IPS-20b (cell line): ENCODE data around the gene NPAS2.

Source experiments
- H3K27ac ChIP-seq: one replicate; pipeline ENCODE4 v1.5.1; 2013; ENCODE audit warnings: low read length
- H3K27me3 ChIP-seq: 2 replicates; pipeline ENCODE4 v1.6.1; 2013; ENCODE audit warnings: mild to moderate bottlenecking, low read length, inconsistent platforms; ENCODE audit not compliant: insufficient read depth
- H3K36me3 ChIP-seq: 2 replicates; pipeline ENCODE4 v1.6.1; 2013; ENCODE audit warnings: low read depth, mild to moderate bottlenecking, inconsistent platforms, low read length, moderate library complexity; ENCODE audit not compliant: insufficient read depth
- H3K4me1 ChIP-seq: 2 replicates; pipeline ENCODE4 v1.6.1; 2013; ENCODE audit warnings: mild to moderate bottlenecking, control low read depth, inconsistent platforms, low read length, moderate library complexity; ENCODE audit not compliant: insufficient read depth
- H3K4me3 ChIP-seq: 2 replicates; pipeline ENCODE4 v1.5.1; 2013; ENCODE audit warnings: mild to moderate bottlenecking, low read length, inconsistent platforms
- H3K9ac ChIP-seq: 2 replicates; pipeline ENCODE4 v1.6.1; 2013; ENCODE audit warnings: low read depth, mild to moderate bottlenecking, inconsistent platforms, low read length, moderate library complexity
- H3K9me3 ChIP-seq: 2 replicates; pipeline ENCODE4 v1.6.1; 2013; ENCODE audit warnings: mild to moderate bottlenecking, low read depth, low read length, inconsistent platforms; ENCODE audit not compliant: insufficient read depth

The NPAS2 gene

GRCh38 chr2:100928235-100928634 is 108.3 kb downstream of the NPAS2 start:
- Histone ChIP-seq H3K9ac (no peak overlapping the region), H3K27me3 (no peaks in the 10 kb centered on the region), H3K36me3 (no peaks in the 10 kb centered on the region), H3K27ac (no peak overlapping the region), H3K4me1 (no peaks in the 10 kb centered on the region), H3K9me3 (no peaks in the 10 kb centered on the region), H3K4me3 (no peak overlapping the region)

DNA sequence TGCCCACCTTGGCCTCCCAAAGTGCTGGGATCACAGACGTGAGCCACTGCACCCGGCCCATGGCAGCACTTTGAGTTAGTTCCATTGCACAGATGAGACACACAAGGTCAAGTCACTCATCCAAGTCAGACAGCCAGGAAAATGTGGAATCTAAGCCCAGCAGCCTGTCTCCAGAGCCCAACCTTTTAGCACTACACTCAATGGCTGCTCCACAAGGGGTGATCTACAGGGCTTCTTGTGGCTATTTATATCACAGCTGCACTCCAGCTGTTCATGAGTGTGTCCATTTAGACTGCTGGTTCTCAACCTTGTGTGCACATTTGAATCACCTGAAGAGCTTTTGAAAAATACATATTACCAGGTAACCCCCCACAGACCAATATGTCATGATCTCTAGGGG is 109.2 kb downstream of the NPAS2 start:
- Histone ChIP-seq H3K9me3 (no peaks in the 10 kb centered on the region), H3K27me3 (no peaks in the 10 kb centered on the region), H3K4me3 (no peak overlapping the region), H3K36me3 (no peaks in the 10 kb centered on the region), H3K9ac (no peak overlapping the region), H3K4me1 (no peaks in the 10 kb centered on the region), H3K27ac (no peak overlapping the region)

- Histone ChIP-seq H3K27me3 (no peaks in the 10 kb centered on the region), H3K9me3 (no peaks in the 10 kb centered on the region), H3K9ac (no peak overlapping the region), H3K27ac (no peak overlapping the region), H3K4me1 (no peaks in the 10 kb centered on the region), H3K4me3 (no peak overlapping the region), H3K36me3 (no peaks in the 10 kb centered on the region)
Observed at GRCh38 chr2:100934504-100935371, 114.8 kb downstream of the NPAS2 start.

DNA sequence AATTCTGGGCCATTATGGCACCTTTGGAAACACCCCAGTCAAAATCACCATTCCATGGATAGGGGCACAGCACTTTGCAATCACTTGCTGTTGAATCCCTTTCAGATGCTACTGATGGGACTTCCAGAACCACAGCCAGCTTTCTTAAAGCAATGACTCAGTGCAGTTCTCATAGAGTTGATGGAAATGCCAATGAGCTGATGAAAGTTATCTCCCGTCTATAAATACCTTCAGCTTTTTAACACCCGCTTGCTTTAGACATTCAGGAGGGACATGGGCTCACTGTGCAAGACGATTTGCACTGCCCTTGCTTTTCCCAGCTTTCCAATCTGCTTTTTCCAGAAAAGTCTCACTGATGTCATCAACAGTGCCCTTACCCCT is 115.4 kb downstream of the NPAS2 start:
- Histone ChIP-seq H3K4me1 (no peaks in the 10 kb centered on the region), H3K9ac (no peak overlapping the region), H3K36me3 (no peaks in the 10 kb centered on the region)

GRCh38 chr2:100936070-100936741 is 116.3 kb downstream of the NPAS2 start:
- Histone ChIP-seq H3K9me3 (no peaks in the 10 kb centered on the region), H3K4me1 (no peaks in the 10 kb centered on the region), H3K27me3 (no peaks in the 10 kb centered on the region), H3K27ac (no peak overlapping the region), H3K9ac (no peak overlapping the region), H3K4me3 (no peak overlapping the region), H3K36me3 (no peaks in the 10 kb centered on the region)

More for the DNA sequence above, 115.4 kb downstream of the NPAS2 start:
- Histone ChIP-seq H3K4me3 (no peak overlapping the region), H3K27ac (no peak overlapping the region), H3K27me3 (no peaks in the 10 kb centered on the region), H3K9me3 (no peaks in the 10 kb centered on the region)

DNA sequence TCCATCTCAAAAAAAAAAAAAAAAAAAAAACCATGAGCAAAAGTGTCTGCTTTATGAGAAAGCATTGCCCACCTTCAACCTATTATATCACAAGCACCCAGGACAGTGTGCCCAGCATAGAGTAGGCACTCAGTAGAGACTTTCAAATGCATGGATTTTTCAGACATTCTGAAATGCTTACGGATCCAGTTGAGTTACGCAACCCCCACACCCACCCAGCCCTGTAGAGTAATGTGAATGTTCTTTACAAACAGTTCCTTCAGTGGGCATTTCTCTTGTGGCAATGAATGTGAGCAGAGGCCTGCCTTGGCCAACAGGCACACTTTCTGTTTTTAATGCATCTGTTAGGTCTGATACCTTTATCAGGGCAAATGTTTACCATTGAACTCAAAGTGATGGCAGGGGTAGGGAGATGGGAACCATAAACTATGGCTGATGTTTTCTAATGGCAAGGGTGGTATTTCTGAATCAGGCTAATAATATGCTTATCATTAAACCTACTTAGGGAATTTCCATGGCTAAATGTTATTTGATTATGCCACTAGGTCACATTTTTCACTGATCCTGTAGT is 117.1 kb downstream of the NPAS2 start:
- Histone ChIP-seq H3K27me3 (no peaks in the 10 kb centered on the region), H3K36me3 (no peaks in the 10 kb centered on the region), H3K9me3 (no peaks in the 10 kb centered on the region), H3K27ac (no peak overlapping the region), H3K4me1 (no peaks in the 10 kb centered on the region), H3K4me3 (no peak overlapping the region), H3K9ac (no peak overlapping the region)

GRCh38 chr2:100938031-100939026 is 118.4 kb downstream of the NPAS2 start:
- Histone ChIP-seq H3K27me3 (no peaks in the 10 kb centered on the region), H3K27ac (no peak overlapping the region), H3K4me1 (no peaks in the 10 kb centered on the region), H3K36me3 (no peaks in the 10 kb centered on the region), H3K4me3 (no peak overlapping the region), H3K9me3 (no peaks in the 10 kb centered on the region), H3K9ac (no peak overlapping the region)

DNA sequence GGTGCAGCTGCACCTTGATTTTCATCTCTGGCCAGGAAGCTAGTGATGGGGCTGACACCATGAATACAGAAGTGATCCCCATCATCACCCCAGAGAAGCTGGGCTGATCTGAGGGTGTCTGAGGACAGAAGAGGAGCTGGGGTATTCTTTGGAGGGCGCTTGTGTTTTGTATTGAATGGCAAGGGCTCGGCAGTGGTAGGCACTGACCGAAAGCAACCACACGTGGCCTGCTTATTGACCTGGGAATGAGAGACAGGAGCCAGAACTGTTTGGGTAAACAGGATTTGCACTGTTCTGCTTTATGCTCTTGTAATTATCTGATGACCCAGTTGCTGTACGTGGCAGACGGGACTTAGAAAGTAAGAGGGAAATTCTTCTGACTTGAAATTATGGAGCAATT is 119.5 kb downstream of the NPAS2 start:
- Histone ChIP-seq H3K27me3 (no peaks in the 10 kb centered on the region), H3K9me3 (no peaks in the 10 kb centered on the region), H3K36me3 (no peaks in the 10 kb centered on the region), H3K9ac (no peak overlapping the region), H3K27ac (no peak overlapping the region), H3K4me3 (no peak overlapping the region), H3K4me1 (no peaks in the 10 kb centered on the region)

GRCh38 chr2:100940240-100940639 is 120.3 kb downstream of the NPAS2 start:
- Histone ChIP-seq H3K9me3 (no peaks in the 10 kb centered on the region), H3K36me3 (no peaks in the 10 kb centered on the region), H3K4me1 (no peaks in the 10 kb centered on the region), H3K4me3 (no peak overlapping the region), H3K27me3 (no peaks in the 10 kb centered on the region), H3K27ac (no peak overlapping the region), H3K9ac (no peak overlapping the region)

DNA sequence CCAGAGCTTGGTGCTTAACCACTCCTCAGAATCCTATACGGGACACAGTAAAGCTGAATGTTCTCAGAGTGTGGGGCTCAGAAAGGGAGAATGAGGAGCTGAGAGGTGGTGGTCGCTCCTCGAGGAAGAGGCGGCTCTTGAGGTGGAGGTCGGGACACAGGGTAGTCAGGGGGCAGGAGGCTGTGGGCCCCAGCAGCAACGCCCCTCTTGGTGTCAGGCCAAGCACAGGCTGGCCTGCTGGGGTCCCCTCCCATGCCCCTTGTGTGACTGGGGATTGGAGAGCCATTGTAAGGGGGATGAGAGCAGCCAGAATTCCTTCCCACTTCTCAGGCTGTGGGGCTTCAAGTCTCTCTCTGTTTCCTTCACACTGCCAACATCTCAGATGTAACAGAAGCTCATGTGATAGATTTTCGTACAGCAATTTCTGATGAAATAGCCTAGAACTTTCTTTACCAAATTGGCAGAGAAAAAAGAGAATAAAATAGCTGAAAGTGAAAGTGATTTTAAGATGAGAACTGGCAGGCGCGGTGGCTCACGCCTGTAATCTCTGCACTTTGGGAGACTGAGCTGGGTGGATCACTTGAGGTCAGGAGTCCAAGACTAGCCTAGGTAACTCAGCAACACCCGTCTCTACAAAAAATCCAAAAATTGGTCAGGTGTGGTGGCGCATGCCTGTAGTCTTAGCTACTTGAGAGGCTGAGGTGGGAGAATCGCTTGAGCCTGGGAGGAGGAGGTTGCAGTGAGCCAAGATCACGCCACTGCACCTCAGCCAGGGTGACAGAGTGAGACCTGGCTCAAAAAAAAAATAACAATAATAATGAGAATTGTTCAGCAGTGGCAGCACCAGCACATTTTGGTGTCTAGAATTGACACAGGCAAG is 121.1 kb downstream of the NPAS2 start:
- Histone ChIP-seq H3K27ac (no peak overlapping the region), H3K27me3 (no peaks in the 10 kb centered on the region), H3K9me3 (no peaks in the 10 kb centered on the region), H3K4me1 (no peaks in the 10 kb centered on the region), H3K4me3 (no peak overlapping the region), H3K36me3 (no peaks in the 10 kb centered on the region), H3K9ac (no peak overlapping the region)
